Liver (tissue), 2 donors: ENCODE measurements around the gene EHF.

ENCODE experiments used
- YY1 ChIP-seq: IDR thresholded peaks from 2 replicates; pipeline ENCODE4 v1.6.1; 2016; ENCODE audit warnings: antibody characterized with exemption, mild to moderate bottlenecking
- TF ChIP-seq, protein P1 (sequence below): fragments of 150-350 bp; IDR thresholded peaks from 2 replicates; pipeline ENCODE4 v1.5.1; 2017; ENCODE audit warnings: improper control_type of control experiment, low read depth, low read length; ENCODE audit not compliant: missing input control
- donor health status: healthy.

DNA sequence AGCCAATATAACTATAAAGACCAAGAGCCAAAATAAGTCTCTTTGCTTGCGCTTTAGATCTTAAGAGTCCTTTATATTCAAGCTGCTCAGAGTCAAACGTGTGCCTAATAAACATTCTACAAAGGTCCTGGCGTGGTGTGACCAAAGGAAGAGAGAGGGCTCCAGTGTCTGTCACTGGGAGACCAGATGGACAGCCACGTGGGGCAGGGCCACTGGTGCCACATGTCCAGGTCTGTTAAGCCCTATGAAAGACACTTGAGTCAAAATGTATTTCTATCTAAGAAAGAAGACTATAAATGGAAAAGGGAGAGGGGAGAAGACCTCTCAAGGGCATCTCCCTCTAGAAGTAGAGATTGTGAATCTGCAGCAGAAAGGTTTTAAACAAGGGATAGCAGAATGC, 32.2 kb upstream of the EHF start:
- no peak for TF ChIP-seq YY1
- TF ChIP-seq, protein P1, sequence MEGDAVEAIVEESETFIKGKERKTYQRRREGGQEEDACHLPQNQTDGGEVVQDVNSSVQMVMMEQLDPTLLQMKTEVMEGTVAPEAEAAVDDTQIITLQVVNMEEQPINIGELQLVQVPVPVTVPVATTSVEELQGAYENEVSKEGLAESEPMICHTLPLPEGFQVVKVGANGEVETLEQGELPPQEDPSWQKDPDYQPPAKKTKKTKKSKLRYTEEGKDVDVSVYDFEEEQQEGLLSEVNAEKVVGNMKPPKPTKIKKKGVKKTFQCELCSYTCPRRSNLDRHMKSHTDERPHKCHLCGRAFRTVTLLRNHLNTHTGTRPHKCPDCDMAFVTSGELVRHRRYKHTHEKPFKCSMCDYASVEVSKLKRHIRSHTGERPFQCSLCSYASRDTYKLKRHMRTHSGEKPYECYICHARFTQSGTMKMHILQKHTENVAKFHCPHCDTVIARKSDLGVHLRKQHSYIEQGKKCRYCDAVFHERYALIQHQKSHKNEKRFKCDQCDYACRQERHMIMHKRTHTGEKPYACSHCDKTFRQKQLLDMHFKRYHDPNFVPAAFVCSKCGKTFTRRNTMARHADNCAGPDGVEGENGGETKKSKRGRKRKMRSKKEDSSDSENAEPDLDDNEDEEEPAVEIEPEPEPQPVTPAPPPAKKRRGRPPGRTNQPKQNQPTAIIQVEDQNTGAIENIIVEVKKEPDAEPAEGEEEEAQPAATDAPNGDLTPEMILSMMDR: no peak
